GM19240 (cell line): Measurements from ENCODE around the gene USP6NL.
A peak's percentile ranks its signal among the peaks of the same experiment; 100 is the strongest.

Source experiments
- DNase-seq: peaks from one replicate; pipeline ENCODE4 v3.0.0; 2011; ENCODE audit warnings: low spot score; ENCODE audit not compliant: insufficient read length

Gene USP6NL

GRCh38 chr10:11483201-11484148 is 128.0 kb downstream of the USP6NL start:
- no peak for DNase-seq

DNA sequence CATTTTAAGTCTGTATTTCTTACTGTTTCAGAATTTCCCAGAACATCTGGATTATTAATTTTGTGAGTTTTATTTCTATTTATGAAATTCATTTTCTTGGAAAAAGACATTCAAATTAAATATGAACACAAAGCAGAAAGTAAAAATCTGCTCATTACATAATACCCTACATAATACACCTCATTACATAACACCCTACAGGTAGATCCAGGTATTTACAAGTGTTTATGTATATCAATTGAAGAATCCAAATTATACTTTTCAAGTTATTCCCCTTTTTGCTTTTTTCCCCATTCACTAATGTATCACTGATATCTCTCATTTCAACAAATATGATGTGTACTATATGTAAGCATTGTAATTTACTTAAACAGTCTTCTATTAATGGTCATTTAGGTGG is 129.1 kb downstream of the USP6NL start:
- DNase-seq = no peak

- DNase-seq = no peak
Measured at GRCh38 chr10:11480687-11481086, 130.8 kb downstream of the USP6NL start.

DNA sequence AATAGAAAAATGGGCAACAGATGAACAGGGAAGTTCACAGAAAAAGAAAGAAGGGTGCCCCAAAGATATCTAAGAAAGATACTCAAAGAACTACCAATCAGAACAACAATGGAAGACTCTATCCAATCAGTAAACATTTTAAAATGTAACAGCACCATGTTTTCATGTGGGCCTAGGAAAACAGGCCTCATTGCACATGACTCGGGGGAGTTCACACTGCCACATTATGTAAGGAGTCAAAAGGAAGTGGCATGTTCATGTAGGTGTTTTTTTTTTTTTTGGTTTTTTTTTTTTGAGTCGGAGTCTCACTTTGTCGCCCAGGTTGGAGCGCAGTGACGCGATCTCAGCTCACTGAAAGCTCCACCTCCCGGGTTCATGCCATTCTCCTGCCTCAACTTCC is 132.2 kb downstream of the USP6NL start:
- DNase-seq = no peak

GRCh38 chr10:11478807-11479206 is 132.6 kb downstream of the USP6NL start:
- DNase-seq = no peak

DNA sequence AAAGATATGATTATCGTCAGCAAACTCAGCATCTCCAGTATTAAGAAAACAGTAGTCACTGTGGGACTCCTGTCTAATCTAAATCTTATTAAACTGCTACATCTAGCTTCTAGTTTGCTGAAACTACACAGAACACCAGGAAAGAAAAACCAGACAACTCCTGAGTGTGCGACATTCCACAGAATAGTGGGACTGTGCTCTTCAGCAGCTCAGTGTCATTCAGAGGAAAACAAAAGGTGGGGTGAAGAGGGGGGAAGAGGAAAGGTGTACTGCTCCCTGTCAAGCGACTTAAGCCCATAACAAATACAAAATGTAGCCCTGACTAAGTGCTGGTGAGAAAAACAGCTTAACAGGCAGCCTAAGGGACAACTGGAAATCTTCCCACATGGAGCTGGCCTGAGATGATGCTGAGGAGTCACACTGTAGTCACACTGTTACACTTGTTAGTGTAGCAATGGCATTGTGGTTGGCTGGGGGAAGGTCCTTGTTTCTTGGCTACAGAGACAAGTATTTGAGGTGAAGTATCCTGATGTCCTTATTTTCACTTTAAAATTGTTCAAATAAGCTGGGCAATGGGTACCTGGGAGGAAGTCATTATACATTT is 135.5 kb downstream of the USP6NL start:
- no peak for DNase-seq

DNA sequence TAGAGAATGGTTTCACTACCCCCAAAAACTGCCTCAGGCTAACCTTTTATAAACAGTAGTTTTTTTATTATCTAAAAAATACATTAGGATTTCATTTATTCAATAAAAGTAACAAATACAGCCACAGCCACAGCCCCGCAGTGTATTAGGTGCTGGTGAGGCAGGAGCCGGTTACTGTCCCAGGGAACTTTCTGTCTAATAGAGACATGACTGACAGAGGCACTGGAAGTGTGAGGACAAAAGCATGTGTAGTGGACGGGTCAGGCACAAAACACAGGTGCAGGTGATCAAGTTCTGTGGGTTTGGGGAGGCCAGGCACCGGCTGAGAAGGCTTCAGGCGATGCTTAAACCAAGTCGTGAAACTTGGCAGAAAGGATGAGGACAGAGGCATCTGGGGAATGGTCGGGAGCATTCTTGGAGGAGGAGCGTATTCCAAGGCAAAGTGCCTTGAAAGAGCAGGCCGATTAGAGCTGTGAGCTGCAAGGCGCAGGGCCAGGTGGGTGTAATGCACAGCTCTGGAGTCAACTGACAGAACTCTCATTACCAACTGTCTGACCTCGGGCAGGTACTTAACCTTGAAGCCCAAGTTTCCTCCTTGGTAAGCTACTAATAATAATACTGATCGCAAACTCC is 138.2 kb downstream of the USP6NL start:
- DNase-seq = no peak

DNA sequence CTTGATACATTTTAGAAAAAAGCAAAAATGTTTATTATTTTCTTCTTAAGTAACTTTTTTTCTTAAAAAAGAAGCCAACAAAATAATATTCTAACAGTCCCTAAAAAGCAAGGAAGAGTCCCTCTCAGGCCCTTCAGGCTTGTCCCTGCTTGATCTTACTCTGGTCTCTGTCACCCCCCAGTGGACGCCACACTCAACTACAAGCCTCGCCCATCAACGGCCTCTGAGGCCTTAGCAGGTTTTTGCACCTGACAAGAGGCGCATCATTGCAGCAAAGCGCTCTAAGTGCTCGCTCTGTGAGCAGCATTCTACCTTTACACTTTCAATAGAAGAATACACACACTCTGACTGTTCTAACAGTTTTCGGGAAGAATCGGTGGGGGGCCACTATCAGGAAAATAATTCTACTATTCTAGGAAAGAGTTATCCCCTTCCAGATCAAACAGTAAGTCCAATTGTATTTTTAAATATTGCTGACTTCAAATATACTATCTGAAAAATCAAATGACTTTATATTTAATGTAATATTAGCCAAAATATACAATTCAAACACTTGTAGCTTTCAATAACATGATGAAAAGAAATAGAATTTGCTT is 139.2 kb downstream of the USP6NL start:
- DNase-seq = peak; percentile 48

DNA sequence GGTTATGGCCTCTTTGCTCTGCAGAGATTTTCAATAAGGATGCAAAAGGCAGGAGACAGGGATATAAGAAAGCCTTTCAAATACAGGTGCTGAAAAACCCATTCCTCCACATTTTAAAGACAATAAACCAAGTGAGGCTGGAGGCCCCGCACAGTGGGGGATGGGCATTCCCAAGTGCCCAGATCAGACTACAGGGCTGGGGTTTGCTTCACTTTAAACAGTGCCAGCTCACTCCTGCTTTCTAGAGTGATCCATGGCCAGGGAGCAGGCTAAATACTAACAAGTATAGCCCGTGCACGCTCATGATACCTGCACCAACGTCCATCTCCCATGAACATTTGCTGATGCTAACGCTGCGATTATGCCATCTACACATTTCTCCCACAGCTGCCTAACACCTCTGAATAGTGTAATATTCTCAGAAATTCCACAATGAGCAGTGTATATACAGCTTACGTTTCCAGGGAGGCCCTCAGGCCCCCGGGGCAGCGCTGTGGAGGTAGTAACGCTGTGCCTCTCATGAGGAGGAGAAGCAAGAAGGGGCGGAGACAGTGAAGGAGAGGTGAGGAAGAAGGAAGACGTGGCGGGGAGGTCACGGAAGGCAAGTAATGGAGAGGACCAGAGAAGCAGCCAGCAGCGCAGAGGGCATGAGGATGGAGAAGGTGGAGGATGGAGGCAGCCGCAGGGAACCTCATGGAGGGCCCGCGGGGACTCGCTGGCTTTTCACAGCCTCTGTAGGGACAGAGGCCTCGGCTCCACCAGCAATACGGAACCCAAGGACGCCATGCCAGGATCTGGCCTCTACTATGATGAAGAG is 141.7 kb downstream of the USP6NL start:
- DNase-seq = no peak

DNA sequence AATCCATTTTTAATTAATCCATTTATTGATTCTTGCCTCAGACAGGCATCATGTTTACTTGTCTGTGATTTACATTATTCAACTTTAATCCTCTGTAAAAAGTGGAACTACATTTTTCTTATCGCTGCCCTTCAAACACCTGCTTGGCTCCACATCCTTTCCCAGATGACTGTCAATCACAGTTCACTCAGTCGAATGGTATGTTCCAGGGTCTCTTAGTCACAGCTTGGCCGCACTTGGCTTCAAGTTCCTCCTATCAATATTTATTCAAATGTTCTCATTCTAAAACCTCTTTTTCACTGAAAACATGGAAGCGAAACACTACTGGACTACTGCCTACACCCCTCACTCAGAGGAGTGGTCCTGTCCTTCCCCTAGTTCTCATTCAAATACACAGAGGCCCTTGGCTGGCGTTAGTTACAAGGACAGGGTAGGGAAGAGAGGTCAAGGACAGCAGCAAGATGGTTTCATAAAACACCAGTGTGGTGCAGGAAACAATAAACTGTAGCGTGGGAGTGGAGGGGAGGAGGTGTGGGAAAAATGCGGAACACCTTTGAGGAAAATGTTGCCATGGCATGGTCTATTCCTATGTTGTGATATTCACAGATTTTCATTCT is 143.2 kb downstream of the USP6NL start:
- DNase-seq = no peak

DNA sequence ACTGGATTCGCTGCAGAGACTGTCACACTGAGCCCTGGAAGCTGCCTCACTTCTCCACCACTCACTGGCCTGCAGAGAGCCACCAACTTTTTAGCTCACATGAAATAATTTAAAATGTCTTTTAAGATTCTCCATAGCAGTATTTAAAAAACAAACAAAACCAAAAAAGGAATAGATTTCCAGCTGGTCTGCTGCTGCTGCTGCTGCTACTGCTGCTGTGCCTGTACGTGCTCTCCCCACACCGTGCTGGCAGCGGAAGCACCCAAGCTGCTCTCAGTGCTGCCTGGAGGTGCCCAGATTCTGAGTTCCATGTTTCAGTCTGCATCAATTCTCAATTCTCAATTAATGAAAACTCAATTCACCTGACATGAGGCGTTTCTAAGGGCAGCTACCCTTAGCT is 146.0 kb downstream of the USP6NL start:
- no peak for DNase-seq

DNA sequence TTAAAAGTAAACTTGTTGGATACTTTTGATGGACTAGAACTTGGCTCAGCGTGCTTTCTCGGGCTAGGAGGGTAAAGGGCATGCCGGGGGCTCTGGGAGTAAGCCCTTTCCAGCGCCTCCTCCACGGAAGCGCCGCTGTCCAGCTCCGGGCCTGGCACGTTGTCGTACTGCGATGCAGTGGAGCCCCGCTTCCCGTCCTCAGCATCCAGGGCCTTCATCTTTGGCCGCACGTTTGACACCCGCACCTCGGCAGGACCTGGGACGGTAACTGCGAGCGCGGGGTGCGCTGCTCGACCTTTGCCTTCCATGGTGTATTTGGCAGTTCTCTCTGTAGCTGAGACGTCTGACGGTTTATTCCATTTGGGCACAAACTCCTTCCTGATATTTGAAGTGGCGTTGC is 148.3 kb downstream of the USP6NL start:
- no peak for DNase-seq

DNA sequence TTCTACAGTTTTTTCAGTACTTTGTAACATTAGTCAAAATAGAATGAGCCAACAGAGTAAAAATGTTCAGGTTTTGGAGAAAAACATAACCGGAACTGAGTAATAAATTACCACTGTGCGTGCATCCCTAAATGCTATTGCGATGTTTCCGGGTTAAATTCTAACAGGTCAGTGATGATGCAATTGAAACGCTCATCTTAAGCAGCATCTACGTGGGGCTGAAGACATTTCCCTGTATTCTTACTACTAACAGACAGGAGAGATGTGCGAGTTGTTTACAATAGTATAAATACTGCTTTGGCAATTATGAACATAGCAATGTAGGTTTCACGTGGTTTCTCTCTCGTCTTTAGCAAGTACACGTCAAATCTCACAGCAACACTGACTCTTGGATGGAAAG is 149.4 kb downstream of the USP6NL start:
- DNase-seq = no peak

GRCh38 chr10:11457336-11457735 is 154.1 kb downstream of the USP6NL start:
- DNase-seq = no peak

DNA sequence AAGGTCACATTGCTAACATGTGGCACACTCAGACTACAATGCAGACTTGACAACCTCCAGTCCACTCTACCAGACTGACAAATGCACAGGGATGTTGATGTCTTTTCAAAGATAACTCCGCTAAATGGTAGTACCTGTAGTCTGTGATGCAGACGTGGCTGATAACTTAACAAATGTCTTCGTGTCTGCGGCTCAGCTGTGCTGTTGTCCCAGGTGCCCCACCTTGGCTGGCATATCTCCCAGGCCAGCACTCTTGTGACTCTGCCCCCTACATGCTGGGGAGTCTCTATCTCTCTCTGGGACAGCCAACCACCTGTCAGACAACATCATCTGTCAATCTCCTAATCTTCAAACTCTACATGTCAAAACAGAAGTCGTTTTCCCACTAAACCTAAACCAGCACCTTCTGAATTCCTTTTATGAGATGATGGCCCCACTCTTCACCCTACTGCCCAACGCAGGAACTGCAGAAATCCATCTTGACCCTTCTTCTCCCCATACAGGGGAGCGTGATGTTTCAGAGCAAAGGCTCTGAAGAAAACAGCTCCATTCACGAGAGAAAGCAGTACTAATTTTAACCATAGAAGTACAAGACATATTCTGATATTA is 156.4 kb downstream of the USP6NL start:
- DNase-seq = no peak

DNA sequence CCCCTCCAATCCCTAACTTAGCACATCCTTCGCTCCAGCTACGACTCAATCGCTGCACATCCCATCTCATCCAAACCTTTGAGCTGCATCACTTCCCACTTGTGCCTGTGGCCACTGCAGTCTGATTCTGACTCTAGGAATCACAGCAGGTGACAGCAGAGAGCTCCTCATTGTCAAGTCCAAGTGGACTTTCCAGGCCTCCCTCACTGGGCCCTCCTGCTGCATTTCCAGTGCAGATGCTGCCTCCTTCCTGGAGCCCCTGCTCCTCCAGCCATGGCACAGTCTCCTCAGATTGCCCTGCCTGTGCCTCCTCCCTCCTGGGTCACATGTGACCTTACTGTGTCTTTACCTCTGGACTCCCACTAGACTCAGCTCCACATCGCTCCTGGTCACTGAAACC is 157.3 kb downstream of the USP6NL start:
- DNase-seq = no peak

GRCh38 chr10:11451640-11452260 is 159.7 kb downstream of the USP6NL start:
- DNase-seq = no peak

DNA sequence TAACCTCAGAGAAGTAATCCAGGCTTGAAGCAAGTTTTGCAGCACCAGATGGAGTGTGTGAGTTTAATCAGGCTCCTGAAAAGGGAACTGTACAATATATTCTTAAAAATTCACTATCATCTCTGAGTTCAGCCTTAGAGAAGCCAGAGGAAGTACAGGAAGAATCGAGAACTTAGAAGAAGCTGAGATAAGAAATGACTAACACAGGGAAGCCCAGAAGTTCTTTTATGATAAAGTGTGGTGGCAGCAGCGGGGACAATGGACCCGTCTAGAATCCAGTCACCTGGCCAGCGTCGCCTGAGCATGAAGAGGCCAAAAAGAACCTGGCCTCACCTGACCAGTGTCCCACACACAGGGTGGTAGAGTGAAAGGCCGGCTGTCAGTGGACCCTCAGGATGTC is 161.0 kb downstream of the USP6NL start:
- DNase-seq = no peak

DNA sequence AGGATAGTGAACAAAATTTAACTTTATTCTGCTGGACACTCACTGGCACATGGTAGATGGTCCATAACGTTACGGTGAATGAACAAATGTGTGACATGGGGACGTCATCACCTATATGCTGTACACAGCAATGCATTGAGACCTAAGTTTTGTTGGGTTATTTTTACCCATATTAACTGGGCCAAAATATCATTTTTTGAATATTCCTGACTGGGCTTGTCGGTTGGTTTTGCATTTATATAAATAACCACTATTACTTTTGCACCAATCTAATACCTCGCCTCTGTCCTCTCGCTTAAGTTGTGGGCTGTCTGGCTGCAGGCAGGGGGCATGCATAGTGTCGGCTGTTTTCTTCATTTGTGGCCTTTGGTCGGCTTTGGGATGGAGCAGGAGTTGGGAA is 161.7 kb downstream of the USP6NL start:
- no peak for DNase-seq
